Upper lobe of right lung (tissue), 1 donor: ENCODE results near the gene GALNT9. TPM values are rescaled to one million over a fixed set of nuclear protein-coding genes. Genes with fewer than 3 reads are reported as not detected.

Experiments used
- ATAC-seq: fragments of 200-7000 bp; cut with Tn5 transposase; one replicate; pipeline ENCODE4 v1.9.1; 2020; ENCODE audit warnings: mild to moderate bottlenecking, moderate library complexity
- DNase-seq: peaks from one replicate; pipeline ENCODE4 v3.0.0-alpha.2; 2020
- H3K27ac ChIP-seq: fragments of 200-600 bp; one replicate; pipeline ENCODE4 v1.8.0; 2022
- H3K27me3 ChIP-seq: fragments of 200-600 bp; one replicate; pipeline ENCODE4 v1.8.0; 2022; ENCODE audit warnings: mild to moderate bottlenecking
- H3K36me3 ChIP-seq: fragments of 200-600 bp; one replicate; pipeline ENCODE4 v1.8.0; 2022
- H3K4me1 ChIP-seq: fragments of 200-600 bp; one replicate; pipeline ENCODE4 v1.8.0; 2022
- H3K4me3 ChIP-seq: fragments of 200-600 bp; one replicate; pipeline ENCODE4 v1.8.0; 2022; ENCODE audit warnings: mild to moderate bottlenecking
- H3K9me3 ChIP-seq: fragments of 200-600 bp; one replicate; pipeline ENCODE4 v1.8.0; 2022
- intact Hi-C: fragments of 100-400 bp; cut with DNase I; formaldehyde crosslinking; loops from one replicate; pipeline ENCODE4 v1.11.0; 2022
- total RNA-seq: library from RNA; stranded (reverse); fragmentation: NEBNext Ultra II Directional; extraction: Animal tissue kit (Norgen Biotek cat#: 25700); gene quantifications from one replicate; pipeline ENCODE4 v1.2.1, GENCODE V29; 2021
- TF ChIP-seq, protein P1 (sequence below): fragments of 200-600 bp; IDR thresholded peaks from one replicate; pipeline ENCODE4 v1.8.0; 2022; ENCODE audit warnings: antibody characterized with exemption
- donor health status: DM: no; HTN: yes; CAD: no; lungs with severe emphysema.

The GALNT9 gene
- total RNA-seq, 1 donor from 2014 or later: 1.6 TPM

DNA sequence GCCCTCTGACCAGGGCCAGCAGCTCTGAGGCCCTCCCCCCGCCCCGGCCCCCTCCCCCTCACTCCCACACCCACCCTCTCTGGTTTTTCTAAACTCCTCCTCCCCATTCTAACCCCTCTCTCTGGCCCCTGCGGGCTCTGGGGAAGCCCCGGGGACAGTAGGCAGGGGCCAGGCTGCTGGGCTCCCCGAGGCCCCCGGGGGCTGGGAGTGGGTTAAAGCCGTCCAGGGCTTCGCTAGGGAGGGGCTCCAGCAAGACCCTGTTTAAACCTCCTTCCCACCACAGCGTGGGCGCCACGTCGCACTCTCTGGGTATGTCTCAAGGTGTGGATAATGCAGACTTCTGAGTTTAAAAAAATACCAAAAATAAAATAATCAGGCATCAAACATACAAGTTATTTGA is 51.4 kb downstream of the GALNT9 start:
- H3K27me3 ChIP-seq: peaks cover 53% of the 10 kb centered on the region
- DNase-seq: no peak
- TF ChIP-seq, protein P1, sequence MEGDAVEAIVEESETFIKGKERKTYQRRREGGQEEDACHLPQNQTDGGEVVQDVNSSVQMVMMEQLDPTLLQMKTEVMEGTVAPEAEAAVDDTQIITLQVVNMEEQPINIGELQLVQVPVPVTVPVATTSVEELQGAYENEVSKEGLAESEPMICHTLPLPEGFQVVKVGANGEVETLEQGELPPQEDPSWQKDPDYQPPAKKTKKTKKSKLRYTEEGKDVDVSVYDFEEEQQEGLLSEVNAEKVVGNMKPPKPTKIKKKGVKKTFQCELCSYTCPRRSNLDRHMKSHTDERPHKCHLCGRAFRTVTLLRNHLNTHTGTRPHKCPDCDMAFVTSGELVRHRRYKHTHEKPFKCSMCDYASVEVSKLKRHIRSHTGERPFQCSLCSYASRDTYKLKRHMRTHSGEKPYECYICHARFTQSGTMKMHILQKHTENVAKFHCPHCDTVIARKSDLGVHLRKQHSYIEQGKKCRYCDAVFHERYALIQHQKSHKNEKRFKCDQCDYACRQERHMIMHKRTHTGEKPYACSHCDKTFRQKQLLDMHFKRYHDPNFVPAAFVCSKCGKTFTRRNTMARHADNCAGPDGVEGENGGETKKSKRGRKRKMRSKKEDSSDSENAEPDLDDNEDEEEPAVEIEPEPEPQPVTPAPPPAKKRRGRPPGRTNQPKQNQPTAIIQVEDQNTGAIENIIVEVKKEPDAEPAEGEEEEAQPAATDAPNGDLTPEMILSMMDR: no peak
- no peaks in the 10 kb centered on the region for H3K36me3 ChIP-seq
- H3K4me1 ChIP-seq: no peaks in the 10 kb centered on the region
- no peak for ATAC-seq
- no peaks in the 10 kb centered on the region for H3K9me3 ChIP-seq
- no peak overlapping the region for H3K4me3 ChIP-seq
- H3K27ac ChIP-seq: no peak overlapping the region
- intact Hi-C loops: no loop called here

DNA sequence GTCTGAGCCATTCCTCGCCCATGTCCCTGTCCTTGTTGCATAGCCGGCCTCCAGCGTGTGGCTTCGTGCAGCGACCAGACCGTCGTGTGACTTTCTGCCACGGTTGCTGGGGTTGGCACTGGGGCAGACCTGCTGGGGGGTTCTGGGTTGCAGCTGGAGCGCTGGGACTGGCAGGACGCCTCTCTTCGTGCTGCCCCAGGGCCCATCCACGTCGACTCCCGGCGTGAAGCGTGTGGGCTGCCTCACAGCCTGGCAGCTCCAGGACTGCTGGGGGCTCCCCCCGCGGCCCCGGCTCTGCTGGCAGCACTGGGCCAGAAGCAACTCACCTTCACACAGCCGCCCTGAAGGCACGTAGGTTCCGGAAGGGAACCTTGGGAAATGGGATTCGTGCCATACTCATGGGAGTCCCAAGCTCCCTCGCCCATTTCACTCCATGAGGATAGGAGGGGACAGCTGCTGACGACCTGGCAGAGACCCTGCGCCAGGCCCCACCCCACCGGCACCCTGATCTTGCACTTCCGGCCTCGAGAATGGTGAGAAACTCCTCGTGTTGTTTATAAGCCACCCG is 51.9 kb downstream of the GALNT9 start:
- Histone ChIP-seq H3K27me3 (peaks cover 48% of the 10 kb centered on the region), H3K27ac (no peak overlapping the region), H3K4me3 (no peak overlapping the region), H3K9me3 (no peaks in the 10 kb centered on the region), H3K36me3 (no peaks in the 10 kb centered on the region), H3K4me1 (no peaks in the 10 kb centered on the region)
- TF ChIP-seq, protein P1: no peak
- ATAC-seq: no peak
- intact Hi-C loops: no loop called here
- DNase-seq: no peak

DNA sequence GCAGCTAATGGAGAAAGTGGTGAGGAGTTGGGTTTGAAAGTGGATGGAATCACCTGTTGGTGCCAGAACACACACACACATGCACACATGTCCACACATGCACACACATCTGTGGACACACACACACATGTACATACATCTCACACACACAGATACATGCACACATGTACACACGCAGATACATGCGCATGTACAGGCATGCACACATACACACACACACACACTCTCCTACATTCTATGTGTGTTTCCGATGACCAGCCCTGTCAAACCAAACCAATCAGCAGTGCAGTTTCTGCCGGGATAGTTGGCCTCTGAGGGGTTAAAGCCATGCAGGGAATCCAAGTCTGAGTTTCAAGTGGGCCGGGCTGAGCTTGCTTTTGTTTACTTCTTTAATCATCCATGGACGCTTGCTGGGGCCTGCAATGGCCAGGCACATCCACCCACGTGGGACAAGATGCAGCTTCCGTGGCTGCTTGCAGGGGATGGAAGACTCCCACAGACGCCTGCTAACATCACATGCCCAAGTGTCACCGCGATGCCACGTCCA is 52.5 kb downstream of the GALNT9 start:
- Histone ChIP-seq H3K4me3 (no peak overlapping the region), H3K4me1 (no peaks in the 10 kb centered on the region), H3K36me3 (no peaks in the 10 kb centered on the region), H3K27me3 (peaks cover 48% of the 10 kb centered on the region), H3K9me3 (no peaks in the 10 kb centered on the region), H3K27ac (no peak overlapping the region)
- DNase-seq (no peak), ATAC-seq (no peak)
- intact Hi-C loops: no loop called here
- TF ChIP-seq, protein P1: no peak

DNA sequence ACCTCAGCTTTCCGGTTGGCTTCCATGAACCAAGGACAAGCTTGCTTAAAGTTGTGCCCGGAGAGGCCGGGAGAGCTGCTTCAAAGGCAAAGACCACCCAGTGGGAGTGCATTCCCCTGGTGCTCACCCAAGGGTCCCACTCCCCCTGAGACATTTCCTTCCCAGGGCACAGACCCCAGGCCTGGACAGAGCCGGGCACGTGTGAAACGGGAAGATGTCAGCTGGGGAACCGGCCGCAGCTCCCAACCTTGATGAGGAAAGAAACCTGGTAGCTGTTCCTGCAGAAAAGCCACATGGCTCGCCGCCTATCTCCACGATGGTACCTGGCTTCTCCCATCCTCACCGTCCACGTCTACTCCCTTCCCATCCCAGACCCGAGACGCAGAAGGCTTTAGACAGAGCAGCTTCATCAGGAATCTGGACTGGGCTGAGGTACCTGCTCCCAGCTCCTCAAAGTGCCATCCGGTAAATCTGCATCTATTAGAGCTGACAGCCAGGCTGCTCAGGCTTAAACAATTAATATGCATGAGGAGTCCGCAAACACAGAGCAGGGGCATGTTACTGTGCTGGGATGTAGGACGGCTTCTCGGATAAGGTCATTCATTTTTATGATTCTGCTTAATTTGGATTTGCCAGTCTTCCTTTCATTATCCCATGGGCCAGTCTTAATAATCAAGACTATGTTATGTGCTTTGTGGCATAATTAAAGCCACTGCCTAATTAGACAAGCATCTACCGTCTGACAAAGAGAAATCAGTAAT is 53.1 kb downstream of the GALNT9 start:
- intact Hi-C loops: no loop called here
- Histone ChIP-seq H3K9me3 (no peaks in the 10 kb centered on the region), H3K4me3 (no peak overlapping the region), H3K4me1 (no peaks in the 10 kb centered on the region), H3K27ac (no peak overlapping the region), H3K36me3 (no peaks in the 10 kb centered on the region), H3K27me3 (peaks cover 42% of the 10 kb centered on the region)
- DNase-seq (no peak), ATAC-seq (no peak)
- TF ChIP-seq, protein P1: no peak

DNA sequence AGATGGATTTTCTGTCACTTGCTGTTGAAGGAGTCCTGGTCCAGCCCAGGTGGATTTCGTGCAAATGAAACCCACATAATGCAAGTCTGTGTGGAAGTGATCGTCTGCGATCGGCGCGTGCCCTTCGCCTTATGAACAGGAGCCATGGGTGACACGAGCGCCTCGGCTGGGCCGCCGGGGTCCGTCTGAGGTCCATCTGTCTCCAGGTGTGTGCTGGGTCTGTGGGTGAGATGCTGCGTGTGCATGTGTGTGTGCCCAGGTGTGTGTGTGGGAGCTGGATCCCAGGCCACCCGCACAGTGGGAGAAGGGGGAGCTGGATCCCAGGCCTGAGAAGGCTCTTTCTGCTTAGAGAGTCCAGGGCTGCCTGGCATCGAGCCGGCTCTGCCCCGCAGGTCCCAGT is 53.8 kb downstream of the GALNT9 start:
- Histone ChIP-seq H3K9me3 (no peaks in the 10 kb centered on the region), H3K4me1 (no peaks in the 10 kb centered on the region), H3K27ac (no peak overlapping the region), H3K4me3 (no peak overlapping the region), H3K36me3 (no peaks in the 10 kb centered on the region), H3K27me3 (peaks cover 36% of the 10 kb centered on the region)
- no peak for ATAC-seq
- intact Hi-C loops: no loop called here
- TF ChIP-seq, protein P1: no peak
- no peak for DNase-seq
